Islet precursor cell (in vitro differentiated cells): ENCODE results near the gene SYNJ2.

Experiments used
- DNase-seq: peaks from one replicate; pipeline ENCODE4 v3.0.0-alpha.2; 2018

SYNJ2 gene

GRCh38 chr6:158044525-158044888 is 62.8 kb downstream of the SYNJ2 start:
- no peak for DNase-seq

- no peak for DNase-seq
Measured at GRCh38 chr6:158046201-158047126, 64.8 kb downstream of the SYNJ2 start.

- no peak for DNase-seq
Measured at GRCh38 chr6:158047127-158047518, 65.5 kb downstream of the SYNJ2 start.

DNA sequence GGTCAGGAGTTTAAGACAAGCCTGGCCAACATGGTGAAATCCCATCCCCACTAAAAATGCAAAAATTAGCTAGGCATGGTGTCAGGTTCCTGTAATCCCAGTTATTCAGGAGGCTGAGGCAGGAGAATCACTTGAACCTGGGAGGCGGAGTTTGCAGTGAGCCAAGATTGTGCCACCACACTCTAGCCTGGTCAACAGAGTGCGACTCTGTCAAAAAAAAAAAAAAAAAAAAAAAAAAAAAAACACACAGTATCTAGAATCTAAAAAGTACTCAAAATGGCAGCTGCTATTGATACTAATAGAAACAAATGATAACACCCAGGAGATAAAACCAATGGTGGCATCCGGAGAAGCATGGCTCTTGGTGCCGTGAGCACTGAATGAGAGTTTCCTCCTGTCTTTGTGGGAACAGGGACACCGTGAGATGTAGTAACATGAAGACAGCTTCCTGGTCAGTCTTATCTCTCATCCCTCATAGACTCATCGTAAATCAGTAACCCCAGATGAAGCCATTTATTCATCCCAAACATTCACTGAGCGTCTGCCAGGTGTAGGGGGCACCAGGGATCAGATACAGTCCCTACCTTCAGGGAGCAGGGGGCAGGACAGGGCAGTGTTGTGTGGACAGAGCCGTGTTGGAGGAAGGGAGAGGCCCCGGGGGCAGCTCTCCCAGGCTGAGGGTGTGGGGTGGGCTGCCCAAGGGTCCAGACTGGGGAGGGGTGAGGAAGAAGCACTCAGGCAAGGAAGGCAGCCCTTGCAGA is 66.1 kb downstream of the SYNJ2 start:
- no peak for DNase-seq

GRCh38 chr6:158048589-158048988 is 66.9 kb downstream of the SYNJ2 start:
- DNase-seq, result no peak

DNA sequence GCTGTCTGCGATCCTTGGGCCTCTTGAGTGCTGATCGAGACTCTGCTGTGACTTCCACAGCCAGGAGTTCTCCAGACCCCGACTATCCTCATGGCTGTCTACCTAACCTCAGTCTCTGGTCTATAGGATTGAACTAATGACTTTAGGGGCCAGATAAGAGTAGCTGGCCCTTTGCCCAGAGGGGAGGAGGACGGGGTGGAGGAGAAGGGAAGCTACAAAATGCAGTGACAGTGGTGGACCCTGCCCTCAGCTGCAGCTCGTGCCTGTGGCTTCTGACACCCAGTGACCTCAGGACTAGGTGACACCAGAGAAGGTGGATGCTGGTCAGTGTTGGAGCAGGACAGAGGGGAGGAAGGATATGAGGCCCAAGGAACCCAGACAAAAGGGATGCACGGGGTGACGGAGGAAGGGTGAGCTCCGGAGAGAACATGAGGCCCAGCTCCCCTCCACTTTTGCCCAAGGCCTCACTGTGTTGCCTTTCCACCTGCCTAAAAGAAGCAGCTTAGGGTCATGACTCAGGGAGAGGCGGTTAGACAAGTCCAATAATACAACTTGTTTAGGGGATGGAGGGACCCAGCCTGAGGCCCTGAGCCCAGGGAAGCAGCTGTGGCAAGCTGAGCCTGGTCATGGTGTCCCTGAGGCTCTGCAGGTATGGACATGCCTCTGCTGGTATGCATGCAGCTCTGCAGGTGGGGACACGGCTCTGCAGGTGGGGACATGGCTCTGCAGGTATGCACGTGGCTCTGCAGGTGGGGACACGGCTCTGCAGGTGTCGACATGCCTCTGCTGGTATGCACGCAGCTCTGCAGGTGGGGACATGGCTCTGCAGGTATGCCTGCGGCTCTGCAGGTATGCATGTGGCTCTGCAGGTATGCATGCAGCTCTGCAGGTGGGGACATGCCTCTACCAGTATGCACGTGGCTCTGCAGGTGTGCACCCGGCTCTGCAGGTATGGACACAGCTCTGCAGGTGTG is 67.7 kb downstream of the SYNJ2 start:
- DNase-seq, result no peak

- DNase-seq, result no peak
Measured at GRCh38 chr6:158050107-158050735, 68.6 kb downstream of the SYNJ2 start.

- DNase-seq, result no peak
Measured at GRCh38 chr6:158050955-158051354, 69.3 kb downstream of the SYNJ2 start.

DNA sequence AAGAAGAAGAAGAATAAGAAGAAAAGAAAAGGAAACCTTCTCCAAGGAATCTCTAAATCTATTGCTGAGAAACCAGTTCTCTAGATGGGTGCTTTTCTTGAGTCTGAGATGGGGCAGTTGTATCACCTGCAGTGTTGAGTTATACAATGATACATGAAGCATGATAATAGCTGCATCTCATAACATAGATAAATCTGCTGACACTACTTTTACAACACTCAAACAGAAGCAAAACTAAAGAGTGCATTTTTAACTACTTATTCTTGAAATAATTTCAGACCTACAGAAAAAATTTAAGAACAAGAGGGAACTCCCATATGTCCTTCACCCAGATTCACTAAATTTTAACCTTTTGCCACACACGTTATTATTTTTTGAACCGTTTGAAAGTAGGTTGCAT is 70.3 kb downstream of the SYNJ2 start:
- DNase-seq, result no peak

- no peak for DNase-seq
Measured at GRCh38 chr6:158053377-158054313, 72.0 kb downstream of the SYNJ2 start.

GRCh38 chr6:158056355-158056754 is 74.7 kb downstream of the SYNJ2 start:
- DNase-seq, result no peak

DNA sequence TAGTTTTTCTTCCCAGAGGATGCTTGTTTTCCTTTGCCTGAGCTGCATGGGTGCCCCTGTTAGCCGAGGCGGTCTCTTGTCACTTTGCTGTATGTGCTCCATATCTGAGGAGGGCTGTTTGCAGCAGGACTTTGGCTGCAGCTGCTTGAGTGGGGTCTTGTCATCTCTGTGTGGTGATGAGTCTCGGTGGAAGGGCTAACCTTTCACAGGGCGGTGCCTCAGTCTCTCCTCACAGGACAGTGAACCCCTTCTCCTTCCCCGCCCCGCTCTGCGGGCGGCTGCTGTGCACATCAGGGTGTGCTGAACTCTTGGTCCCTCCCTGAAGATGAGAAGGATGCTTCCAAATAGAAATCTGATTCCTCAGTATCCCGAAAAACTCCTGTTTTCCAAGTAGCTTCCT is 75.1 kb downstream of the SYNJ2 start:
- no peak for DNase-seq

- DNase-seq, result no peak
Measured at GRCh38 chr6:158057213-158057987, 75.7 kb downstream of the SYNJ2 start.

GRCh38 chr6:158058171-158058651 is 76.5 kb downstream of the SYNJ2 start:
- DNase-seq, result no peak

- no peak for DNase-seq
Measured at GRCh38 chr6:158059108-158059507, 77.4 kb downstream of the SYNJ2 start.

- peak; percentile 84 for DNase-seq
Measured at GRCh38 chr6:158060455-158061360, 79.0 kb downstream of the SYNJ2 start.

DNA sequence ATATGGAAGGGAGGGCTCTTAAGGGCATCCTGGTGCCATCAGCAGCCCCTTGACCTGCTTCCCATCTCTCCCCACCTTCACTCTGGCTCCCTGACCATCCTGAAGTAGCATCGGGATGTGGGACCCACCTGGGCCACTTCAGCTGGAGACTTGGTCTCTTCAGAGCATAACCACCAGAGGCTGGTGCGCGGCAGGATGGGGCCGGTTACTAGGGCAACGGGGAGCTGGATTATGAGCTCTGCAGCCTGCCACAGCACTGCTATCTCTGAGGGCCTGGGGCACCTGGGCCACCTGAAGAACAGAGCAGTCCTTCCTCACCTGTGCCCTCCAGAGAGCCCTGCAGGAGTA is 79.7 kb downstream of the SYNJ2 start:
- DNase-seq, result no peak

GRCh38 chr6:158061709-158062461 is 80.2 kb downstream of the SYNJ2 start:
- no peak for DNase-seq

GRCh38 chr6:158063736-158064135 is 82.1 kb downstream of the SYNJ2 start:
- DNase-seq, result no peak
